CD4-positive, alpha-beta T cell (primary cell): ENCODE measurements around the gene ARMH4. TPM values are rescaled to one million over a fixed set of nuclear protein-coding genes. Genes with fewer than 3 reads are reported as not detected.

ENCODE experiments used
- ATAC-seq: fragments of 200-7000 bp; cut with Tn5 transposase; one replicate; pipeline ENCODE4 v1.10.0; 2022; ENCODE audit warnings: mild to moderate bottlenecking; ENCODE audit not compliant: poor library complexity
- CTCF ChIA-PET: fragments of 350-600 bp; sonication (Branson Sonifier 250); formaldehyde crosslinking; loops from one replicate; lab custom pipeline; 2021; ENCODE audit warnings: antibody characterized with exemption, inconsistent platforms; lab: Charles Lee
- POLR2A ChIA-PET: fragments of 350-600 bp; sonication (Branson Sonifier 250); formaldehyde crosslinking; loops from one replicate; lab custom pipeline; 2021; ENCODE audit warnings: antibody characterized with exemption, inconsistent platforms; lab: Charles Lee
- DNase-seq, 14 experiments: peaks; one replicate each; pipeline ENCODE4 v3.0.0-alpha.2; 2013 to 2020; ENCODE audit warnings: mixed read lengths in 2 of 14
- H3K27ac ChIP-seq, 2 donors: one replicate each; pipeline versions ENCODE4 v1.5.1 to v1.7.0; 2013; ENCODE audit warnings: low read length in 2 of 2, low read depth in 1 of 2, mild to moderate bottlenecking in 1 of 2
- H3K27me3 ChIP-seq, 2 experiments: 1 replicate in 1 of 2; 2 replicates in 1 of 2; pipeline versions ENCODE4 v1.6.1 to v1.7.0; 2013; ENCODE audit warnings: low read length in 2 of 2, control low read depth in 1 of 2, mild to moderate bottlenecking in 1 of 2, moderate library complexity in 1 of 2; ENCODE audit not compliant: insufficient read depth in 2 of 2, control insufficient read depth in 1 of 2
- H3K36me3 ChIP-seq: one replicate; pipeline ENCODE4 v1.6.1; 2013; ENCODE audit warnings: low read length, control low read depth; ENCODE audit not compliant: insufficient read depth
- H3K4me1 ChIP-seq: one replicate; pipeline ENCODE4 v1.6.1; 2013; ENCODE audit warnings: low read length, control low read depth; ENCODE audit not compliant: insufficient read depth
- H3K4me3 ChIP-seq: one replicate; pipeline ENCODE4 v1.5.1; 2013; ENCODE audit warnings: mild to moderate bottlenecking, low read length, moderate library complexity
- H3K9me3 ChIP-seq, 2 experiments: 1 replicate in 1 of 2; 2 replicates in 1 of 2; pipeline versions ENCODE4 v1.6.1 to v1.7.0; 2013; ENCODE audit warnings: low read length in 2 of 2, mild to moderate bottlenecking in 2 of 2, control low read depth in 1 of 2, moderate library complexity in 1 of 2; ENCODE audit not compliant: control insufficient read depth in 1 of 2, insufficient read depth in 1 of 2
- H3K27ac Mint-ChIP-seq: one replicate; pipeline ENCODE4 v1.8.0; 2020; ENCODE audit warnings: mixed read lengths
- H3K27me3 Mint-ChIP-seq: one replicate; pipeline ENCODE4 v1.8.0; 2021; ENCODE audit warnings: mixed read lengths
- H3K36me3 Mint-ChIP-seq: one replicate; pipeline ENCODE4 v1.8.0; 2021; ENCODE audit warnings: low read depth, mixed read lengths
- H3K4me1 Mint-ChIP-seq: one replicate; pipeline ENCODE4 v1.8.0; 2021; ENCODE audit warnings: low read depth, mixed read lengths
- H3K4me3 Mint-ChIP-seq: one replicate; pipeline ENCODE4 v1.8.0; 2020; ENCODE audit warnings: mild to moderate bottlenecking, mixed read lengths
- H3K9me3 Mint-ChIP-seq: one replicate; pipeline ENCODE4 v1.8.0; 2020; ENCODE audit warnings: mixed read lengths
- intact Hi-C, 2 experiments: fragments of 100-400 bp; cut with DNase I in 1 of 2; cut with micrococcal nuclease in 1 of 2; formaldehyde crosslinking; loops; one replicate each; pipeline versions ENCODE4 v1.15.1 to v1.9.0; 2023 to 2025; cut with DNase I, micrococcal nuclease
- total RNA-seq, 174 experiments: library from RNA in 2 of 174; stranded (reverse) in 2 of 174; gene quantifications; one replicate each; pipeline ENCODE4 v1.2.3 and lab custom pipeline; 2021 to 2026
- TF ChIP-seq, protein P1 (sequence below): fragments of 200-600 bp; IDR thresholded peaks from one replicate; pipeline ENCODE4 v1.8.0; 2022; ENCODE audit warnings: antibody characterized with exemption, mild to moderate bottlenecking

Gene ARMH4
- total RNA-seq, 2 experiments from 2014 or later, result not detected

GRCh38 chr14:58106446-58106845 is 45.6 kb downstream of the ARMH4 start:
- DNase-seq (no peak), ATAC-seq (no peak)
- Histone ChIP-seq H3K36me3 (no peaks in the 10 kb centered on the region), H3K9me3 (no peaks in the 10 kb centered on the region), H3K27ac (no peak overlapping the region), H3K27me3 (no peaks in the 10 kb centered on the region), H3K4me3 (no peak overlapping the region), H3K4me1 (no peaks in the 10 kb centered on the region)
- intact Hi-C loops, result no loop called here
- CTCF ChIA-PET, result no interaction called here
- no peaks in the 10 kb centered on the region for H3K9me3 Mint-ChIP-seq
- peaks cover 20% of the 10 kb centered on the region for H3K27me3 Mint-ChIP-seq
- no peak overlapping the region for H3K27ac Mint-ChIP-seq
- H3K4me1 Mint-ChIP-seq, result no peaks in the 10 kb centered on the region
- TF ChIP-seq, protein P1, sequence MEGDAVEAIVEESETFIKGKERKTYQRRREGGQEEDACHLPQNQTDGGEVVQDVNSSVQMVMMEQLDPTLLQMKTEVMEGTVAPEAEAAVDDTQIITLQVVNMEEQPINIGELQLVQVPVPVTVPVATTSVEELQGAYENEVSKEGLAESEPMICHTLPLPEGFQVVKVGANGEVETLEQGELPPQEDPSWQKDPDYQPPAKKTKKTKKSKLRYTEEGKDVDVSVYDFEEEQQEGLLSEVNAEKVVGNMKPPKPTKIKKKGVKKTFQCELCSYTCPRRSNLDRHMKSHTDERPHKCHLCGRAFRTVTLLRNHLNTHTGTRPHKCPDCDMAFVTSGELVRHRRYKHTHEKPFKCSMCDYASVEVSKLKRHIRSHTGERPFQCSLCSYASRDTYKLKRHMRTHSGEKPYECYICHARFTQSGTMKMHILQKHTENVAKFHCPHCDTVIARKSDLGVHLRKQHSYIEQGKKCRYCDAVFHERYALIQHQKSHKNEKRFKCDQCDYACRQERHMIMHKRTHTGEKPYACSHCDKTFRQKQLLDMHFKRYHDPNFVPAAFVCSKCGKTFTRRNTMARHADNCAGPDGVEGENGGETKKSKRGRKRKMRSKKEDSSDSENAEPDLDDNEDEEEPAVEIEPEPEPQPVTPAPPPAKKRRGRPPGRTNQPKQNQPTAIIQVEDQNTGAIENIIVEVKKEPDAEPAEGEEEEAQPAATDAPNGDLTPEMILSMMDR, result no peak
- POLR2A ChIA-PET, result no interaction called here
- no peaks in the 10 kb centered on the region for H3K36me3 Mint-ChIP-seq
- H3K4me3 Mint-ChIP-seq, result no peak overlapping the region

GRCh38 chr14:58104808-58105207 is 47.2 kb downstream of the ARMH4 start:
- Histone ChIP-seq H3K27ac (no peak overlapping the region), H3K4me1 (no peaks in the 10 kb centered on the region), H3K27me3 (no peaks in the 10 kb centered on the region), H3K36me3 (no peaks in the 10 kb centered on the region), H3K9me3 (no peaks in the 10 kb centered on the region), H3K4me3 (no peak overlapping the region)
- ChIA-PET CTCF (no interaction called here), POLR2A (no interaction called here)
- Mint-ChIP-seq H3K36me3 (no peaks in the 10 kb centered on the region), H3K27me3 (peaks cover 18% of the 10 kb centered on the region), H3K27ac (no peak overlapping the region), H3K4me3 (no peak overlapping the region), H3K4me1 (no peaks in the 10 kb centered on the region), H3K9me3 (no peaks in the 10 kb centered on the region)
- TF ChIP-seq, protein P1, result no peak
- DNase-seq (no peak), ATAC-seq (no peak)
- intact Hi-C loops, result no loop called here

GRCh38 chr14:58100735-58101368 is 51.2 kb downstream of the ARMH4 start:
- no peak for ATAC-seq
- no peak overlapping the region for H3K4me3 ChIP-seq
- no peak for DNase-seq
- Mint-ChIP-seq H3K4me1 (no peaks in the 10 kb centered on the region), H3K9me3 (no peaks in the 10 kb centered on the region), H3K27ac (no peak overlapping the region), H3K4me3 (no peak overlapping the region), H3K36me3 (no peaks in the 10 kb centered on the region), H3K27me3 (peaks cover 12% of the 10 kb centered on the region)
- no peaks in the 10 kb centered on the region for H3K36me3 ChIP-seq
- ChIA-PET POLR2A (no interaction called here), CTCF (no interaction called here)
- peaks cover 0 to 2% of the 10 kb centered on the region in 2 experiments for H3K27me3 ChIP-seq
- no peak overlapping the region for H3K27ac ChIP-seq
- TF ChIP-seq, protein P1, result no peak
- no peaks in the 10 kb centered on the region for H3K9me3 ChIP-seq
- intact Hi-C loops, result no loop called here
- H3K4me1 ChIP-seq, result no peaks in the 10 kb centered on the region
